Activated CD8-positive, alpha-beta memory T cell treated with anti-CD3 and anti-CD28 coated beads, Interleukin-2, amount 50 U/mL, for 48 hours (primary cell): ENCODE results near the gene HYAL1.
A peak's percentile ranks its signal among the peaks of the same experiment; 100 is the strongest.
"Not testable (repeated sequence)": the region's sequence is repeated elsewhere in the genome, so short reads cannot be mapped to it uniquely, and the experiment has no call there.

Source experiments
- DNase-seq: peaks from one replicate; pipeline ENCODE4 v3.0.0-alpha.2; 2020

HYAL1 gene

GRCh38 chr3:50270422-50271224 lies 32.8 kb downstream of the HYAL1 start:
- DNase-seq = no peak

GRCh38 chr3:50269977-50270413 lies 33.4 kb downstream of the HYAL1 start:
- no peak for DNase-seq

GRCh38 chr3:50269460-50269859 lies 33.9 kb downstream of the HYAL1 start:
- DNase-seq = no peak

- no peak for DNase-seq
These were observed 34.5 kb downstream of the HYAL1 start, which contains the start of gene SEMA3B for GRCh38 chr3:50268703-50269451. SEMA3B (plus strand) TSS chr3:50269147; CDS start chr3:50269241, 94 bp downstream.

- no peak for DNase-seq
These were observed 35.1 kb downstream of the HYAL1 start for GRCh38 chr3:50268276-50268675.

- no peak for DNase-seq
These were observed 36.0 kb downstream of the HYAL1 start for GRCh38 chr3:50267280-50267913.

GRCh38 chr3:50266836-50267235 lies 36.5 kb downstream of the HYAL1 start:
- no peak for DNase-seq

GRCh38 chr3:50266017-50266416 lies 37.4 kb downstream of the HYAL1 start:
- no peak for DNase-seq

- no peak for DNase-seq
These were observed 37.8 kb downstream of the HYAL1 start for GRCh38 chr3:50265571-50265970.

- no peak for DNase-seq
These were observed 38.3 kb downstream of the HYAL1 start for GRCh38 chr3:50264964-50265485.

GRCh38 chr3:50264383-50264963 lies 38.9 kb downstream of the HYAL1 start:
- no peak for DNase-seq

GRCh38 chr3:50263478-50264382 lies 39.6 kb downstream of the HYAL1 start:
- DNase-seq = no peak

- DNase-seq = no peak
These were observed 40.6 kb downstream of the HYAL1 start for GRCh38 chr3:50262778-50263177.

GRCh38 chr3:50262200-50262599 lies 41.2 kb downstream of the HYAL1 start:
- DNase-seq = not testable (repeated sequence)

- no peak for DNase-seq
These were observed 41.9 kb downstream of the HYAL1 start for GRCh38 chr3:50261505-50261904.

GRCh38 chr3:50260942-50261441 lies 42.4 kb downstream of the HYAL1 start:
- DNase-seq = no peak

GRCh38 chr3:50260027-50260941 lies 43.1 kb downstream of the HYAL1 start:
- peak; percentile 97 for DNase-seq

- no peak for DNase-seq
These were observed 43.8 kb downstream of the HYAL1 start for GRCh38 chr3:50259432-50260026.

GRCh38 chr3:50258979-50259378 lies 44.4 kb downstream of the HYAL1 start:
- no peak for DNase-seq
